ENCODE data around the gene RBM39. TPM values are rescaled to one million over a fixed set of nuclear protein-coding genes. Genes with fewer than 3 reads are reported as not detected.

RBM39 gene
- total and polyA plus RNA-seq, 2 of the 13 experiments (the other 11 are each of a cell fraction or from before 2014, with no cell fraction given), result 788 to 920 TPM

- TF ChIP-seq SAFB2 (CRISPR knock-in tag; IDR thresholded peaks at IDR 0.05; ENCODE audit: borderline replicate concordance, low read depth) (no peak), NFYC (CRISPR knock-in tag; IDR thresholded peaks at IDR 0.05) (no peak), NFYB (CRISPR knock-in tag; IDR thresholded peaks at IDR 0.05) (no peak), ZNF510 (CRISPR knock-in tag; IDR thresholded peaks at IDR 0.05; ENCODE audit: low read depth) (0 out of 2 replicates have a peak, but pooled peaks have one; percentile 32), ZC3H13 (CRISPR knock-in tag; IDR thresholded peaks at IDR 0.05) (peak; percentile 42; the same call in 1 of the 2 replicates), ZNF639 (CRISPR knock-in tag; conservative IDR thresholded peaks at IDR 0.05) (no peak), SP140L (CRISPR knock-in tag; IDR thresholded peaks at IDR 0.05; ENCODE audit: borderline replicate concordance) (no peak), ZNF468 (CRISPR knock-in tag; IDR thresholded peaks at IDR 0.05) (no peak), SIX1 (CRISPR knock-in tag; IDR thresholded peaks at IDR 0.05; ENCODE audit: borderline replicate concordance) (no peak), SMARCC2 (IDR thresholded peaks at IDR 0.05) (0 out of 2 replicates have a peak, but pooled peaks have one; percentile 6), MAFF (IDR thresholded peaks at IDR 0.05; ENCODE audit: low read depth, low read length) (no peak), AKNA (CRISPR knock-in tag; IDR thresholded peaks at IDR 0.05; ENCODE audit: borderline replicate concordance) (0 out of 2 replicates have a peak, but pooled peaks have one; percentile 22), FOSL2 (CRISPR knock-in tag; IDR thresholded peaks at IDR 0.05) (no peak), ZNF704 (CRISPR knock-in tag; IDR thresholded peaks at IDR 0.05; ENCODE audit: borderline replicate concordance) (no peak), ZBTB1 (CRISPR knock-in tag; IDR thresholded peaks at IDR 0.05; ENCODE audit: borderline replicate concordance) (no peak), MIXL1 (CRISPR knock-in tag; IDR thresholded peaks at IDR 0.05) (no peak), SP2 (CRISPR knock-in tag; IDR thresholded peaks at IDR 0.05) (no peak), SOX13 (IDR thresholded peaks at IDR 0.05) (no peak), SOX13 (CRISPR knock-in tag; conservative IDR thresholded peaks at IDR 0.05 in 1 of 2, IDR thresholded peaks at IDR 0.05 in 1 of 2) (0 out of 4 replicates have a peak, but pooled peaks of 1 of the 2 experiments have one; percentile 20)
- TF ChIP-seq, protein P1, sequence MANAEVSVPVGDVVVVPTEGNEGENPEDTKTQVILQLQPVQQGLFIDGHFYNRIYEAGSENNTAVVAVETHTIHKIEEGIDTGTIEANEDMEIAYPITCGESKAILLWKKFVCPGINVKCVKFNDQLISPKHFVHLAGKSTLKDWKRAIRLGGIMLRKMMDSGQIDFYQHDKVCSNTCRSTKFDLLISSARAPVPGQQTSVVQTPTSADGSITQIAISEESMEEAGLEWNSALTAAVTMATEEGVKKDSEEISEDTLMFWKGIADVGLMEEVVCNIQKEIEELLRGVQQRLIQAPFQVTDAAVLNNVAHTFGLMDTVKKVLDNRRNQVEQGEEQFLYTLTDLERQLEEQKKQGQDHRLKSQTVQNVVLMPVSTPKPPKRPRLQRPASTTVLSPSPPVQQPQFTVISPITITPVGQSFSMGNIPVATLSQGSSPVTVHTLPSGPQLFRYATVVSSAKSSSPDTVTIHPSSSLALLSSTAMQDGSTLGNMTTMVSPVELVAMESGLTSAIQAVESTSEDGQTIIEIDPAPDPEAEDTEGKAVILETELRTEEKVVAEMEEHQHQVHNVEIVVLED (CRISPR knock-in tag; IDR thresholded peaks at IDR 0.05; ENCODE audit: borderline replicate concordance), result no peak
These were observed 3.5 kb downstream of the RBM39 start (continued) for GRCh38 chr20:35738410-35739179.
